ENCODE data around the gene SRRD.
A peak's percentile ranks its signal among the peaks of the same experiment; 100 is the strongest.
"Not testable (repeated sequence)": the region's sequence is repeated elsewhere in the genome, so short reads cannot be mapped to it uniquely, and the experiment has no call there.

SRRD gene

DNA sequence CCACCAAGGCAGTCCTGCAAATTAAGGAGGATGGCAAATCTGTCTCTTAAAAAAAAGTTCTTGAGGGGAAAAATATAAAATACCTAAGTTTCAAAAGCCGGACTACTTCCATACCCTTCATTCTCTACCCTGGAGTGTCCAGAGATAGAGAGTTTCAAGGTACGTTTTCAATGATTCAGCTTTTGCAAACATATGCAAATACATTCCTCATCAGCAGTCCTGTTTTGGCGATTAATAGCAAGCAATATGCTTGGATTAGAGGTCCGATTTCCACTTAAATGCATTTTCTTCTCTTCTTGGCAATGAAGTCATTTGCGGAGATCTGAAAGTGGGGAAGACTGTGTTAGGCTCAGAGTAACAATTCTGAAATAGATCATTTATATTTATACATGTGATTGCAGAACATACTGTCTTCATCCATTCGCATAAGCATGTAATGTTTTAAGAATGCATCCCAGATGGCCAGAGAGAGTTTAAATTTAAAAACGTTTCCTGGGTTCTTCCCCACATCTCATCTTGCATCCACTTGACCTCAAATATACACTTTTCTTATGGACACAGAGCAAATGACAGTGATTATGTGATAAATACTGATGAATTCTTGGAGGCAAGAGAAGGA is 42.4 kb downstream of the SRRD start:
- DNase-seq, result no peak

DNA sequence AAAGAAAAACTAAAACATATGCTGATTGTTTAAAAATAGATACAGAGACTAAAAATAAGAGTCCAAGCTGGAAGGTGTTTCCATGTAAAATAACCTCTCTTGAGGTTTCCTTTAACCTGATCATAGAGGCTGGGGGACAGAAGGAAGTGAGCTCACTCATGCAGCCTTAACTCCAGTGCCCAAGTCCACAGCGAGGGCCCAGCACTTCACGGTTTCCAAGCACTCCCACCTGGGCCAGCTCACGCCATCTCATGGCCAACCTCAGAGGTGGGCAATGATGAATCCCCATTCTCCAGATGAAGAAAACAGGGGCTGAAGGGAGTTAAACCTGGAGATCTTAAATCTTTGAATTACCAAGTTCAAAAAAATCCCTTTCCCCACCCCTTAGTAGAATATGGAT is 43.5 kb downstream of the SRRD start:
- DNase-seq, result no peak

DNA sequence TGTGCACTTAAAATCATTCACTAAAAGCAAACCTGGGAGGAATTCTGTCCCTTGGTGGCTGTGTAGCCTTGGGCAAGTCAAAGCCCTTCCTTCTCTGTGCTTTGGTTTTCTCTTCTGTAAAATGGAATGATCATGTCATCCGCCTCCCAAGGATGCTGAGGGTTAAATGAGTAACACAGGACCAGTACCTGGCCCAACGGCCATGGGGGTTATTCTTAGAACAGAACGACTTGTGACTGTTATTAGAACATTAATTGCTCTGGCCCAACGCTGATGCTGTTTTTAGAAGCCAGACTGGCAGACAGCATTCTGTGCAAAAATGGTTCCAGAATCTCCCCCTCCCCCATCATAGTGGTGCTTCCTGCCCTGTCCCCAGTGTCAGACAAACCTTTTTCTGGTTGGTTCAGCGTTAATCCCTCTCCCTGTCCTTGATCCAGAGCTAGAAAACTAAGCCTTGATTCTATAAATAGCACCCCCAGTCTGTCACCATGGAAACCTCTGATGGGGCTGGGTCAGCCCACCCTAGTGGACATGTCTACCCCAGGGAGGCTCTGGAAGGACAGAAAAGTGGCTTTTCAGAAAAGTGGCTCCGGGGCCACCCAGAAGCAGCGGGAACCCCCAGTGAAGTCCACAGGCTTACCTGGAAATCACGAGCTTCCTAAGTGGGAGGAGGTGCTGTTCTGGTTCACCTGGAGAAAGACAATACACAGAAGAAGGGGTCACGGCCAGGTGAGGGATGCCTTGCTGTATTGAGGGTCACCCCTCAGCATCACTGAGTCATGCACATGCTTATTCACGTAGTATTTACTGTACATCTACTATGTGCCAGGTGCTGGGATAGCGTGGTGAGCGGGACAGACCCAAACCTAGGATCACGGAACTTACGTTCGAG is 44.1 kb downstream of the SRRD start:
- DNase-seq, result no peak

DNA sequence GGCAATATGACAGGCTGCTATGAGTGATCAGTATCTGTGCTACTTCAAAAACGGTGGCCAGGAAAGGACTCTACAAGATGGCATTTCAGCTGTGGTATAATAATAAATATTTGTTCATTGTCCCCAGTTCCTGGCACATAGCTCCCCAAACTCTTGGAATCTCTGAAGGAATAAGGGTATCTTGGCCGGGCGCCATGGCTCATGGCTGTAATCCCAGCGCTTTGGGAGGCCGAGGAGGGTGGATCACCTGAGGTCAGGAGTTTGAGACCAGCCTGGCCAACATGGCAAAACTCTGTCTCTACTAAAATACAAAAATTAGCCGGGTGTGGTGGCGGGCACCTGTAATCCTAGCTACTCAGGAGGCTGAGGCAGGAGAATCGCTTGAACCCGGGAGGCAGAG is 44.8 kb downstream of the SRRD start:
- not testable (repeated sequence) for DNase-seq

DNA sequence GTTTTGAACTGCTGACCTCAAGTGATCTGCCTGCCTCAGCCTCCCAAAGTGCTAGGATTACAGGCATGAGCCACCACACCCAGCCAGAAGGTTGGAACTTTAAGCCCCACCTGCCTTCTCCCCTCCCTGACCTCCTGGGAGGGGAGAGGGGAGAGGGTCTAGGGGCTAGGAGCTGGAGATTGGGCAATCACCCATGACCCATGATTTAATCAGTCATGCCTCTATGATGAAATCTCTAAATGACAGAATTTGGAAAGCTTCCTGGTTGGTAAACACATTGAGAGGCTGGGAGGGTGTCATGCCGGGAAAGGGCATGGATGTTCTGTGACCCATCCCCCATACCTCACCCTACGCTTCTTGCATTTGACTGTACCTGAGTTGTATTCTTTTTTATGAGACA is 45.7 kb downstream of the SRRD start:
- DNase-seq, result no peak

DNA sequence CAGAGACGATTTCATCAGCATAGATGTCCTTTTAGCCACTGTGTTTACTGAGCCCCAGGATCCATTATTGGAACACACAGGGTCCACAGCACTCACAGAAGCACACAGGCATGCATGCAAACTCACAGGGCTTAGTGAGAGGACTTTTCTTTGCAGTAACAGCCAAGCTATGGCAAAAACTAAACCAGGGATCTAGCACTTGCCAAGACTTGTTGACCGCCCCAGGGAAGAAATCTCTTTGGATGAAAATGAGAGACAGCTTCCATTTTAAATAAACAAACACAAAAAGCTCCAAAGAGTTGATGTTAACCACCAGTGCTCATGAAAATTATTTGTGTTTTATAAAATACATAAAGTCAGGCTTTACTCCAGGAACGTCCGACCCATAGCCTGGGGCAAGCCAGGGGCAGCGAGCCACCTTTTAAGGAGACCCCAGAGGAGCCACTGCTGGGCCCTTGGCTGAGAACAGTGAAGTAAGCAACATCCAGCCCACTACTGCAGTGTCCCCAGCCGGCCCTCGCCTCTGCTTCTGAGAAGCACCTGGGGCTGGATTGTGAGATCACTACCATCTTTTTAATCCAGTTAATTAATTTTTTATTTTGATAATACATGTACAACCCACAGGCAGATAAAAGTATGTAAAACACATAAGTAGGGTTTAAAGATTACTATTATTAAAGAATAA is 50.6 kb downstream of the SRRD start:
- no peak for DNase-seq

DNA sequence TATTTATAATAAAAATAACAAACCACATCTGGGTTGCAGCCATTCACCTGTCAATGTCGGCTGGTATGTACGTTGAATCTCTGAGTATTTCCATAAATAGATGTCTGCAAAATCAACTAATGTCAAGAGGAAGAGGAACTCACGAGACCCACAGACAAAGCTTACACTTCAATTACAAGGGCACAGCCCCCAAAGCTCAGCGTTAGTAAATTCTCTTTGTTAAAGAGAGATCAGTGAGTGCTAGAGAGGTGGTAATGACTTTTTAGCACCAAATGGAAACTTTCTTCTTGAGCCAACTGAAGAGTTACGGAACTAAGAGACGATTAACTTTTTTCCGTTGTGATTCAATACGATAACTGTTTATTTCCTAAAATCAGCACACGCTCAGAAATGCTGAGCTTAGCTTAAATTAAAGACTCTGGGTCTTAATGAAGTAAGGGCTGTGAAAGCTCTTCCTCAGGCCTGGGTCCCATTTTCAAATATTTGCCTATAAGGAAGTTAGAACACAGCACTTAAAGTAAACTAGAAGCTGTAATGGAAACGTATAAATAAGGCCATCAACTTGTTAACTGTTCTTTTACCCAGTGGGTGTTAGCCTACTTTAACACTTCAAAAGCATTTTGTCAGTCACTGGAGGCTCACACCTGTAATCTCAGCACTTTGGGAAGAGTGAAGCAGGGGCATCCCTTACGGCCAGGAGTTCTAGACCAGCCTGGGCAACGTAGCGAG is 51.4 kb downstream of the SRRD start:
- no peak for DNase-seq

DNA sequence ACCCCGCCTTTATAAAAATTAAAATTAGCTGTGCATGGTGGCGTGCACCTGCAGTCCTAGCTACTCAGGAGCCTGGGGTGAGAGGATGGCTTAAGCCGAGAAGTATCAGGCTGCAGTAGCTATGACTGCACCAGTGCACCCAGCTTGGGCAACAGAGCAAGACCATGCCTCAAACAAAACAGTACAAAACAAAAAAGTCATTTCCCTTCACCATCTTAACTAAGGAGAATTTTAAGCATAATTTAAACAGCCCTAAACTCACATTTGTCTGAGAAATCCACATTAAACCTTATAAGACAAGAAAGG is 51.9 kb downstream of the SRRD start:
- no peak for DNase-seq

DNA sequence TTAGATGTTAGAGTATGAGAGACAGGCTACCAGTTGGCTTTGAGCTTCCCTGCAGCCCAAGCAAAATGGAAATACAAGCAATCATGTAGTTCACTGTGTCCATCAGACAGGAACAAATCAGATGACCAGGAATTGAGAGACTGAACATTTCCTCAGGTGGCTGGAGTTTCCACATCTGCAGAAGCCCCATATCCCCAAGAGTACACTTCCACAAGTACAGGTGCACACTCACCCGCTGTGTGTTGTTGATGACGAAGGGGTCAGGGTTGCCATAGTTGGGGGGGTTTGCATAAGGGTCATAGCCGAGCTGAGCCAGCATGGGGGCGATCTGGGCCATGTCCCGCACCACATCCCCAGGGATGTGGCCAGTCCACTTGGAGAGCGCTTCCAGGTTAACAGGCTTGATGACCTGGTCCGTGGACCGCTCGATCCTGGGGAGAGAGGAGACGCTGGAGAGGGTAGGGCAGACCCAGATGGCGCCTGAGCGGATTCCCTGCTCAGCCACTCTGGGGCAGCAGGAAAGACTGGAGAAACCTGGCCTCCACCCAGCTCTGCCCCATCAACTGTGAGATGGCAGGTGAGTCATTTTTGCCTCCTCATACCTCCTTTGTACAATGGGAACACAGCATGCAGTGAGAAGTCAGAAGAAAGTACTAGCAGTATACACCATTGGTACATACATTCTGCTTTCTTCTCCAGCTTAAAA is 52.5 kb downstream of the SRRD start:
- DNase-seq, result no peak

DNA sequence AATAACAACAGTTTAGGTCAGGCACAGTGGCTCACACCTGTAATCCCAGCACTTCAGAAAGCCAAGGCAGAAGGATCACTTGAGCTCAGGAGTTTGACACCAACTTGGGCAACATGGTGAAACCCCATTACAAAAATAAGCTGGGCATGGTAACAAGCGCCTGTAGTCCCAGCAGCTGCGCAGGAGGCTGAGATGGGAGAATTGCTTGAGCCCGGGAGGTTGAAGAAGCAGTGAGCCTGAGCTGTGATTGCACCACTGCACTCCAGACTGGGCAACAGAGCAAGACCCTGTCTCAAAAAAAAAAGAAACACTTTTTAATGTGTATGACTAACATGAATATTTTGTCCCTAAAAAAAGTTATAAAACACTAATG is 53.1 kb downstream of the SRRD start:
- DNase-seq, result no peak

DNA sequence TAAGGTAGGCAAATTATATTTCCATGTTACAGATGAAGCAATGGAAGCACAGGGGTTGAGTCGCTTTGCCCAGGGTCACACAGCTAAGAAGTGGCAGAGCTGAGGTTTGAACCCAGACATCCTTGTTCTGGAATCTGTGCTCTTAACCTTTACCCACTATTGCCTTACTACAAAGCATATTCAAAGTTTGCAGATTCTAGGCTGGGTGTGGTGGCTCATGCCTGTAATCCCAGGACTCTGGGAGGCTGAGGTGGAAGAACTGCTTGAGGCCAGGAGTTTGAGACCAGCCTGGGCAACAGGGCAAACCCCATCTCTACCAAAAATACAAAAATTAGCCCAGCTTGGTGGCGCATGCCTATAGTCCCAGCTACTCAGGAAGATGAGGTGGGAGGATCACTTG is 56.4 kb downstream of the SRRD start:
- no peak for DNase-seq

DNA sequence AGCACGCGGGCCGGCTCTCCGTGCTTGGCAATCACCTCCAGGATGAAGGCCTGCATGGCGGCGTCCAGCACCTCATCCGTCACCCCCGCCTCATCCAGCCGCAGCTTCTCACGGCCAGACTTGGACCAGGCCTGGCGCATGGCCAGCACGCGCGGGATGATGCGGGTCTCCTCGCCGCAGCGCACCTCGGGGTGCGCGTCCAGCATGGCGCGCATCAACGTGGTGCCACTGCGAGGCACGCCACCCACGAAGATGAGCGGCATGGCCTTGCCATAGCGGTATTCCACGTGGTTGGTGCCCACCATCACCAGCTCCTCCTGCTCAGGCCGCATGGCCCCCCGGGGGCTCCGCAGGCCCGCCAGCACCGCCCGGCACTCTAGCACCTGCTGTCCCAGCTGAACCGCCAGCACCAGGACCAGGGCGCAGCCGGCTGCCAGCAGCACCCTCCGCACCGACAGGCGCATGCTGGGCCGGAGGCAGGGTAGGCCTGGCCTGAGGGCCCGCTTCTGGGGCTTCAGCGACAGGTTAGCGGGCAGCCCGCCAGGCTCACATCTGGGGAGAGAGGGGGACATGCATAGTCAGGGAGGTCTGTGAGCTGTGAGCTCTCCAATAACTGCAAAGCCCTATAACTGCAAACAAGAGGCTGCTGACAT is 57.6 kb downstream of the SRRD start:
- no peak for DNase-seq

DNA sequence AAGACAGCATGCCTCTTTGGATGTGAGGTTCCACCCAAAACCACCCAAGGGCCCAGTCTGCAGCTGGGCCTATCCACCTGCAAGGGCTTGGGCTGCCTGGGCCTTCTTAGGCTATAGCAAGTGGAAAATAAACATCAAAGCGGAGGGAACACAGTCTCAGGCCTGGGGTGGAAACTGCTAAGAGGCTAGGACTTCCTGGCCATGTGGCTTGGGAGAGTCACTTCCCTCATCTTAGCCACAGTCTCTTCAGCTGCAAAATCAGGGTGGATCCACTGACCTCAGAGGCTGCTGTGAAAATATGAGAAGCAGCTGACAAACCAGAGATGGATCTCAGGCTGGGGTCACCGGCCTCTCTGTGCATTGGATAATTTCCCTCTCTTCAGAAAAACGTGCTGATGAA is 59.2 kb downstream of the SRRD start:
- DNase-seq, result peak in 1 of 5 experiments; percentile 7

Data from T-helper 2 cell (primary cell).